HEK293T (cell line): ENCODE results near the gene CD79A.

ENCODE experiments used
- ARNT ChIP-seq: fragments of 450-650 bp; IDR thresholded peaks from 2 replicates; pipeline ENCODE4 v1.6.1; 2017; ENCODE audit warnings: mild to moderate bottlenecking
- BHLHE40 ChIP-seq: fragments of 450-650 bp; IDR thresholded peaks from 2 replicates; pipeline ENCODE4 v1.6.1; 2016; ENCODE audit warnings: mild to moderate bottlenecking, moderate library complexity, borderline replicate concordance
- ELF4 ChIP-seq: fragments of 450-650 bp; IDR thresholded peaks from 2 replicates; pipeline ENCODE4 v1.6.1; 2017; ENCODE audit warnings: antibody characterized with exemption
- FOXA1 ChIP-seq: fragments of 450-650 bp; IDR thresholded peaks from 2 replicates; pipeline ENCODE4 v1.6.1; 2016; ENCODE audit warnings: mild to moderate bottlenecking
- FOXK2 ChIP-seq: fragments of 450-650 bp; IDR thresholded peaks from 2 replicates; pipeline ENCODE4 v1.6.1; 2016; ENCODE audit warnings: mild to moderate bottlenecking
- HDGF ChIP-seq: fragments of 450-650 bp; IDR thresholded peaks from 2 replicates; pipeline ENCODE4 v1.6.1; 2017; ENCODE audit warnings: antibody characterized with exemption, borderline replicate concordance
- SP1 ChIP-seq: fragments of 450-650 bp; IDR thresholded peaks from 2 replicates; pipeline ENCODE4 v1.6.1; 2017
- TARDBP ChIP-seq: fragments of 450-650 bp; IDR thresholded peaks from 2 replicates; pipeline ENCODE4 v1.6.1; 2016
- ZNF384 ChIP-seq: fragments of 450-650 bp; IDR thresholded peaks from 2 replicates; pipeline ENCODE4 v1.6.1; 2016
- TF ChIP-seq, protein P1 (sequence below): fragments of 450-650 bp; IDR thresholded peaks from 2 replicates; pipeline ENCODE4 v1.6.1; 2016

DNA sequence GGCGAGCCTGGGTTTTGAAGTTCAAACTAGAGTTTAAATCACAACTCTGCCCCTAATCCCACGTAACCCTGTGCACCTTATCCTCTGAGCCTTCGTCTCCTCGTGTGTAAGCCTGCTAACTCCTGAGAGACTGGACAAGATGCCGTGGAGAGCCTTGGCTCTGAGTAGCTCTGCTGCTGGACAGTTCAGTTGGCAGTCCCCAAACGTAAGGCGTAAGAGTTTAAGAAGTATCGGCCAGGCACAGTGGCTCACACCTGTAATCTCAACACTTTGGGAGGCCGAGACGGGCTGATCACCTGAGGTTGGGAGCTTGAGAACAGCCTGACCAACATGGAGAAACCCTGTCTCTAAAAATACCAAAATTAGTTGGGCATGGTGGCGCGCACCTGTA is 4.7 kb upstream of the CD79A start:
- TF ChIP-seq SP1 (no peak), TARDBP (no peak), ARNT (no peak), FOXK2 (no peak), FOXA1 (no peak), BHLHE40 (0 out of 2 replicates have a peak, but pooled peaks have one; percentile 16), HDGF (no peak), ZNF384 (no peak), ELF4 (no peak)
- TF ChIP-seq, protein P1, sequence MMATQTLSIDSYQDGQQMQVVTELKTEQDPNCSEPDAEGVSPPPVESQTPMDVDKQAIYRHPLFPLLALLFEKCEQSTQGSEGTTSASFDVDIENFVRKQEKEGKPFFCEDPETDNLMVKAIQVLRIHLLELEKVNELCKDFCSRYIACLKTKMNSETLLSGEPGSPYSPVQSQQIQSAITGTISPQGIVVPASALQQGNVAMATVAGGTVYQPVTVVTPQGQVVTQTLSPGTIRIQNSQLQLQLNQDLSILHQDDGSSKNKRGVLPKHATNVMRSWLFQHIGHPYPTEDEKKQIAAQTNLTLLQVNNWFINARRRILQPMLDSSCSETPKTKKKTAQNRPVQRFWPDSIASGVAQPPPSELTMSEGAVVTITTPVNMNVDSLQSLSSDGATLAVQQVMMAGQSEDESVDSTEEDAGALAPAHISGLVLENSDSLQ: no peak
